Mesendoderm (in vitro differentiated cells): ENCODE measurements around the gene ZGPAT.
A peak's percentile ranks its signal among the peaks of the same experiment; 100 is the strongest.

Experiments used
- DNase-seq: peaks from one replicate; pipeline ENCODE4 v3.0.0; 2013
- H2AK5ac ChIP-seq: 2 replicates; pipeline ENCODE4 v1.6.1; 2013; ENCODE audit warnings: low read length, inconsistent platforms
- H2BK120ac ChIP-seq: 2 replicates; pipeline ENCODE4 v1.6.1; 2013; ENCODE audit warnings: low read depth, mild to moderate bottlenecking, low read length, moderate library complexity, mixed read lengths
- H2BK15ac ChIP-seq: replicated peaks from 2 replicates; pipeline ENCODE4 v1.6.1; 2013; ENCODE audit warnings: low read depth, mild to moderate bottlenecking, moderate library complexity
- H2BK5ac ChIP-seq: 2 replicates; pipeline ENCODE4 v1.6.1; 2013; ENCODE audit warnings: low read length, inconsistent platforms
- H3K18ac ChIP-seq: 2 replicates; pipeline ENCODE4 v1.6.1; 2013; ENCODE audit warnings: mild to moderate bottlenecking, low read length, mixed read lengths
- H3K23ac ChIP-seq: one replicate; pipeline ENCODE4 v1.6.1; 2013; ENCODE audit warnings: low read length
- H3K27ac ChIP-seq: 2 replicates; pipeline ENCODE4 v1.5.1; 2013; ENCODE audit warnings: low read depth, mild to moderate bottlenecking, inconsistent platforms, low read length, moderate library complexity
- H3K27me3 ChIP-seq: 2 replicates; pipeline ENCODE4 v1.6.1; 2013; ENCODE audit warnings: low read length, control low read depth, mild to moderate bottlenecking, inconsistent platforms; ENCODE audit not compliant: insufficient read depth, poor library complexity
- H3K36me3 ChIP-seq: 2 replicates; pipeline ENCODE4 v1.6.1; 2013; ENCODE audit warnings: low read length, inconsistent platforms; ENCODE audit not compliant: control insufficient read depth, insufficient read depth
- H3K4ac ChIP-seq: one replicate; pipeline ENCODE4 v1.6.1; 2013; ENCODE audit warnings: low read depth, mild to moderate bottlenecking, low read length, moderate library complexity
- H3K4me1 ChIP-seq: 2 replicates; pipeline ENCODE4 v1.6.1; 2013; ENCODE audit warnings: low read depth, low read length, inconsistent platforms; ENCODE audit not compliant: control insufficient read depth
- H3K4me2 ChIP-seq: 2 replicates; pipeline ENCODE4 v1.6.1; 2013; ENCODE audit warnings: low read length
- H3K4me3 ChIP-seq: 2 replicates; pipeline ENCODE4 v1.5.1; 2013; ENCODE audit warnings: mild to moderate bottlenecking, low read length
- H3K56ac ChIP-seq: one replicate; pipeline ENCODE4 v1.6.1; 2013; ENCODE audit warnings: low read length
- H3K79me1 ChIP-seq: 2 replicates; pipeline ENCODE4 v1.6.1; 2013; ENCODE audit warnings: low read length, inconsistent platforms
- H3K79me2 ChIP-seq: 2 replicates; pipeline ENCODE4 v1.6.1; 2013; ENCODE audit warnings: mild to moderate bottlenecking, low read length; ENCODE audit not compliant: control insufficient read depth, insufficient read depth
- H3K9ac ChIP-seq: 2 replicates; pipeline ENCODE4 v1.6.1; 2013; ENCODE audit warnings: low read length, inconsistent platforms
- H4K5ac ChIP-seq: one replicate; pipeline ENCODE4 v1.6.1; 2013; ENCODE audit warnings: low read length
- H4K8ac ChIP-seq: one replicate; pipeline ENCODE4 v1.6.1; 2013; ENCODE audit warnings: low read depth, mild to moderate bottlenecking, control low read depth, low read length, moderate library complexity
- WGBS: extraction: QIAGEN DNeasy Blood & Tissue Kit; methylation state at CpG from one replicate; pipeline ENCODE4 v1.1.7; 2013; ENCODE audit warnings: low lambda C conversion rate, missing lambda C conversion rate; ENCODE audit not compliant: insufficient coverage; ENCODE audit errors: extremely low coverage; 5-methylcytosine and 5-hydroxymethylcytosine counted together

Gene ZGPAT

DNA sequence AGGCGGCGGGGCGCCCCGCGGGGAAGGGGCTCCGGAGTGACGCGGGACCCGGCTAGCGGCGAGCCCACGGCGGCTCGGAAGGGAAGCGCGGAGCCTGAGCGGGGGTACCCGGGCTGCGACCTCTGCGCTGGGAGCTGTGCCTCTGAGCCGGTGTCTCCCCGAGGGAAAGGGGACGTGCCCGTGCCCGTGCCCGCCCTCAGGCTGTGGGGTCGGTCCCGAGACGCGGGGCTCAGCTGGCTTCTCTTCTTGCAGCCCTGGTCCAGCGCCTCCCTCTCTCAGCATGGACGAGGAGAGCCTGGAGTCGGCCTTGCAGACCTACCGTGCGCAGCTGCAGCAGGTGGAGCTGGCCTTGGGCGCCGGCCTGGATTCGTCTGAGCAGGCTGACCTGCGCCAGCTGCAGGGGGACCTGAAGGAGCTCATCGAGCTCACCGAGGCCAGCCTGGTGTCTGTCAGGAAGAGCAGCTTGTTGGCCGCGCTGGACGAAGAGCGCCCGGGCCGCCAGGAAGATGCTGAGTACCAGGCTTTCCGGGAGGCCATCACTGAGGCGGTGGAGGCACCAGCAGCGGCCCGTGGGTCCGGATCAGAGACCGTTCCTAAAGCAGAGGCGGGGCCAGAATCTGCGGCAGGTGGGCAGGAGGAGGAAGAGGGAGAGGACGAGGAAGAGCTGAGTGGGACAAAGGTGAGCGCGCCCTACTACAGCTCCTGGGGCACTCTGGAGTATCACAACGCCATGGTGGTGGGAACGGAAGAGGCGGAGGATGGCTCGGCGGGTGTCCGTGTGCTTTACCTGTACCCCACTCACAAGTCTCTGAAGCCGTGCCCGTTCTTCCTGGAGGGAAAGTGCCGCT is 686 bp downstream of the ZGPAT start:
- H3K23ac ChIP-seq, result no peak overlapping the region
- H3K4me3 ChIP-seq, result peak overlapping the region; percentile 60
- H3K4ac ChIP-seq, result no peak overlapping the region
- WGBS, result no CpG with 5 or more reads among the region's 67 CpGs
- H3K4me1 ChIP-seq, result no peaks in the 10 kb centered on the region
- peak overlapping the region; percentile 73 for H3K4me2 ChIP-seq
- no peak overlapping the region for H2BK15ac ChIP-seq
- peaks cover 18% of the 10 kb centered on the region for H3K79me1 ChIP-seq
- no peak overlapping the region for H4K8ac ChIP-seq
- no peaks in the 10 kb centered on the region for H3K27me3 ChIP-seq
- H2AK5ac ChIP-seq, result no peak overlapping the region
- peaks cover 6% of the 10 kb centered on the region for H3K36me3 ChIP-seq
- H3K27ac ChIP-seq, result no peak overlapping the region
- no peak overlapping the region for H2BK5ac ChIP-seq
- H3K9ac ChIP-seq, result peak overlapping the region; percentile 88
- no peak overlapping the region for H2BK120ac ChIP-seq
- H4K5ac ChIP-seq, result no peak overlapping the region
- H3K79me2 ChIP-seq, result peaks cover 28% of the 10 kb centered on the region
- H3K56ac ChIP-seq, result peak overlapping the region; percentile 83
- DNase-seq, result no peak
- H3K18ac ChIP-seq, result peak overlapping the region; percentile 63

- no peak overlapping the region for H4K5ac ChIP-seq
- H4K8ac ChIP-seq, result no peak overlapping the region
- H2AK5ac ChIP-seq, result no peak overlapping the region
- H2BK5ac ChIP-seq, result no peak overlapping the region
- H3K79me1 ChIP-seq, result peaks cover 18% of the 10 kb centered on the region
- H3K23ac ChIP-seq, result no peak overlapping the region
- H2BK120ac ChIP-seq, result no peak overlapping the region
- no peak overlapping the region for H3K27ac ChIP-seq
- H3K56ac ChIP-seq, result no peak overlapping the region
- H2BK15ac ChIP-seq, result no peak overlapping the region
- DNase-seq, result no peak
- H3K4ac ChIP-seq, result no peak overlapping the region
- no peak overlapping the region for H3K4me2 ChIP-seq
- H3K4me3 ChIP-seq, result no peak overlapping the region
- H3K36me3 ChIP-seq, result peaks cover 6% of the 10 kb centered on the region
- H3K27me3 ChIP-seq, result no peaks in the 10 kb centered on the region
- H3K18ac ChIP-seq, result no peak overlapping the region
- no CpG with 5 or more reads among the region's 17 CpGs for whole genome bisulfite sequencing
- no peak overlapping the region for H3K9ac ChIP-seq
- no peaks in the 10 kb centered on the region for H3K4me1 ChIP-seq
- peaks cover 28% of the 10 kb centered on the region for H3K79me2 ChIP-seq
These were observed 1.3 kb downstream of the ZGPAT start for GRCh38 chr20:63709149-63709527.

DNA sequence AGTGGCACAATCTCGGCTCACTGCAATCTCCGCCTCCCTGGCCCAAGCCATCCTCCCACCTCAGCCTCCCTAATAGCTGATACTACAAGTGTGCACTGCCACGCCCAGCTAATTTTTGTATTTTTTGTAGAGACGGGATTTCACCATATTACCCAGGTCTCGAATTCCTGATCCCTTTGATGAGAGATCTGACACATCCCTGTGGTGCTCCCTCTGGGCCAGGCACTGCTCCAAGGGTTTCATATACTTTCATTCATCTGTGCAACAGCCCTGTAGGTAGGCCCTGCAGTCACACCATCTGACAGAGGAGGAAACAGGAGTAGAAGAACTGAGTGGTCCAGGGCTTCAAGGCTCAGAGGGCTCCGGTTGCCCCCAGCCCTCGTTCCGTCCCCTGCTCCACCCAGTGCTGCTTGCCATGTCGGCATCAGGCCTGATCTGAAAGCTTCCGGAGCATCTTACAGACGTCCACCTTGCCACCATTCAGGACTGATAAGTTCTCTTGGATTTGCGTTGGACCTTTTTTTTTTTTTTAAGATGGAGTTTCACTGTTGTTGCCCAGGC is 3.3 kb downstream of the ZGPAT start:
- Histone ChIP-seq H3K56ac (no peak overlapping the region), H3K4ac (no peak overlapping the region), H3K18ac (no peak overlapping the region), H3K4me3 (no peak overlapping the region), H3K9ac (no peak overlapping the region), H3K4me1 (no peaks in the 10 kb centered on the region), H3K4me2 (no peak overlapping the region), H3K27ac (no peak overlapping the region), H2BK120ac (no peak overlapping the region), H2BK15ac (no peak overlapping the region), H3K27me3 (no peaks in the 10 kb centered on the region), H4K5ac (no peak overlapping the region), H3K23ac (no peak overlapping the region), H2BK5ac (no peak overlapping the region), H3K79me1 (peaks cover 18% of the 10 kb centered on the region), H2AK5ac (no peak overlapping the region), H3K36me3 (peaks cover 3% of the 10 kb centered on the region), H4K8ac (no peak overlapping the region), H3K79me2 (peaks cover 27% of the 10 kb centered on the region)
- no CpG with 5 or more reads among the region's 12 CpGs for WGBS
- no peak for DNase-seq

DNA sequence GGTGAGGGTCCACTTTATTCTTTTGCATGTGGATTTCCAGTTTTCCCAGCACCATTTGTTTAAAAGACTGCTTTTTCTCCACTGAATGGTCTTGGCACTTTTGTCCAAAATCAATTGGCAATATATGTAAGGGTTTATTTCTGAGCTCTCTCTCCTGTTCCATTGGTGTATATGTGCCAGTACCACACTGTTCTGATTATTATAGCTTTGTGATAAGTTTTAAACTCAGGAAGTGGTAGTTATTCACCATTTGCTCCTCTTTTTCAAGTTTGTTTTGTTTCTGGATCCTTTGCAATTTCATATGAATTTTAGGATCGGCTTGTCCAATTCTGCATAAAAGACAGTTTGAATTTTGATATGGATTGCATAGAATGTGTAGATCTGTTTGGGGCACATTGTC is 4.4 kb downstream of the ZGPAT start:
- H4K8ac ChIP-seq, result no peak overlapping the region
- H3K27me3 ChIP-seq, result no peaks in the 10 kb centered on the region
- H3K79me1 ChIP-seq, result peaks cover 10% of the 10 kb centered on the region
- no peak overlapping the region for H3K4me2 ChIP-seq
- no CpG with 5 or more reads among the region's 1 CpG for WGBS
- no peak overlapping the region for H2BK120ac ChIP-seq
- no peak overlapping the region for H3K9ac ChIP-seq
- no peak overlapping the region for H2AK5ac ChIP-seq
- no peak overlapping the region for H2BK15ac ChIP-seq
- H4K5ac ChIP-seq, result no peak overlapping the region
- peaks cover 17% of the 10 kb centered on the region for H3K79me2 ChIP-seq
- peaks cover 2% of the 10 kb centered on the region for H3K36me3 ChIP-seq
- H3K27ac ChIP-seq, result no peak overlapping the region
- H3K4ac ChIP-seq, result no peak overlapping the region
- no peak overlapping the region for H3K56ac ChIP-seq
- H3K4me1 ChIP-seq, result no peaks in the 10 kb centered on the region
- DNase-seq, result no peak
- H2BK5ac ChIP-seq, result no peak overlapping the region
- no peak overlapping the region for H3K18ac ChIP-seq
- H3K23ac ChIP-seq, result no peak overlapping the region
- H3K4me3 ChIP-seq, result no peak overlapping the region

DNA sequence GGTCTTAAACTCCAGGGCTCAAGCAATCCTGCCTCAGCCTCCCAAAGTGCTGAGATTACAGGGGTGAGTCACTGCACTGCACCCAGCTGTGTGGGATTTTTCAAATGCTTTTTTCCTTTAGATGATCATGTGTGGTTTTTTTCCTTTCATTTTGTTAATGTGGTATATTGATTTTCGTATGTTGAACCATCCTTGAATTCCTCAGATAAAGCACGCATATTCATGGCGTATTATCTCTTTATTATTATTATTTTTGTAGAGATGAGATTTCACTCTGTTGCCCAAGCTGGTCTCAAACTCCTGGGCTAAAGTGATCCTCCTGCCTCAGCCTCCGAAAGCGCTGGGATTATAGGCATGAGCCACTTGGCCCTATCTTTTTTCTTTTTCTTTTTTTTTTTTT is 7.0 kb downstream of the ZGPAT start:
- H3K18ac ChIP-seq, result no peak overlapping the region
- no peak overlapping the region for H3K4me2 ChIP-seq
- no peak overlapping the region for H4K8ac ChIP-seq
- H2BK120ac ChIP-seq, result no peak overlapping the region
- H2BK5ac ChIP-seq, result no peak overlapping the region
- no peak overlapping the region for H3K56ac ChIP-seq
- peaks cover 5% of the 10 kb centered on the region for H3K79me1 ChIP-seq
- peaks cover 2% of the 10 kb centered on the region for H3K36me3 ChIP-seq
- H3K4ac ChIP-seq, result no peak overlapping the region
- DNase-seq, result no peak
- no peak overlapping the region for H3K9ac ChIP-seq
- no peak overlapping the region for H3K23ac ChIP-seq
- H4K5ac ChIP-seq, result no peak overlapping the region
- H3K4me3 ChIP-seq, result no peak overlapping the region
- no peak overlapping the region for H2BK15ac ChIP-seq
- no peaks in the 10 kb centered on the region for H3K27me3 ChIP-seq
- H2AK5ac ChIP-seq, result no peak overlapping the region
- no peaks in the 10 kb centered on the region for H3K4me1 ChIP-seq
- no CpG with 5 or more reads among the region's 5 CpGs for WGBS
- H3K79me2 ChIP-seq, result peaks cover 2% of the 10 kb centered on the region
- H3K27ac ChIP-seq, result no peak overlapping the region
